Loucy (cell line): Measurements from ENCODE around the gene GALNT9.

Experiments used
- H2AFZ ChIP-seq: fragments of 200-600 bp; sonication (generic); 2 replicates; pipeline ENCODE4 v1.6.0; 2016; ENCODE audit warnings: antibody characterized with exemption, mild to moderate bottlenecking, low read length, moderate library complexity
- H3F3A ChIP-seq: fragments of 200-600 bp; 2 replicates; pipeline ENCODE4 v1.6.0; 2016; ENCODE audit warnings: antibody characterized with exemption, low read depth, mild to moderate bottlenecking
- H3K27me3 ChIP-seq: fragments of 200-600 bp; sonication (generic); 2 replicates; pipeline ENCODE4 v1.6.1; 2014; ENCODE audit warnings: low read length, mild to moderate bottlenecking; ENCODE audit not compliant: insufficient read depth, poor library complexity, severe bottlenecking
- H3K36me3 ChIP-seq: fragments of 200-600 bp; sonication (generic); 2 replicates; pipeline ENCODE4 v1.6.1; 2016; ENCODE audit warnings: low read length; ENCODE audit not compliant: insufficient read depth
- H3K4me1 ChIP-seq: fragments of 200-600 bp; sonication (generic); 2 replicates; pipeline ENCODE4 v1.5.1; 2014; ENCODE audit warnings: low read length, mild to moderate bottlenecking; ENCODE audit not compliant: insufficient read depth, poor library complexity, severe bottlenecking
- H3K4me2 ChIP-seq: fragments of 200-600 bp; sonication (generic); 2 replicates; pipeline ENCODE4 v1.6.0; 2014; ENCODE audit warnings: antibody characterized with exemption, low read length, low read depth, mild to moderate bottlenecking; ENCODE audit not compliant: poor library complexity, severe bottlenecking
- H3K4me3 ChIP-seq: fragments of 200-600 bp; sonication (generic); 2 replicates; pipeline ENCODE4 v1.5.1; 2014; ENCODE audit warnings: low read length, mild to moderate bottlenecking, mixed read lengths; ENCODE audit not compliant: poor library complexity, severe bottlenecking
- H3K79me2 ChIP-seq: fragments of 200-600 bp; sonication (generic); 2 replicates; pipeline ENCODE4 v1.6.1; 2014; ENCODE audit warnings: low read length; ENCODE audit not compliant: insufficient read depth
- H3K9ac ChIP-seq: fragments of 200-600 bp; sonication (generic); 2 replicates; pipeline ENCODE4 v1.6.0; 2014; ENCODE audit warnings: mild to moderate bottlenecking, low read depth, low read length, moderate library complexity; ENCODE audit not compliant: poor library complexity, severe bottlenecking
- H3K9me2 ChIP-seq: fragments of 200-600 bp; sonication (generic); replicated peaks from 2 replicates; pipeline ENCODE4 v1.6.1; 2016; ENCODE audit warnings: low read depth, low read length, mixed read lengths
- H3K9me3 ChIP-seq: fragments of 200-600 bp; sonication (generic); 2 replicates; pipeline ENCODE4 v1.6.1; 2014; ENCODE audit warnings: mild to moderate bottlenecking, antibody characterized with exemption, low read length, low read depth; ENCODE audit not compliant: insufficient read depth
- H4K20me1 ChIP-seq: fragments of 200-600 bp; sonication (generic); 2 replicates; pipeline ENCODE4 v1.6.0; 2014; ENCODE audit warnings: antibody characterized with exemption, low read length, mild to moderate bottlenecking; ENCODE audit not compliant: insufficient read depth, poor library complexity, severe bottlenecking
- CTCF ChIP-seq: fragments of 200-600 bp; sonication (generic); conservative IDR thresholded peaks from 2 replicates; pipeline ENCODE4 v1.5.1; 2014; ENCODE audit warnings: mild to moderate bottlenecking, antibody characterized with exemption, low read length
- EZH2phosphoT487 ChIP-seq: fragments of 200-600 bp; IDR thresholded peaks from 2 replicates; pipeline ENCODE4 v1.6.1; 2018; ENCODE audit warnings: antibody characterized with exemption, mild to moderate bottlenecking, moderate library complexity, borderline replicate concordance

Gene GALNT9

GRCh38 chr12:132213359-132214160 is 115.8 kb downstream of the GALNT9 start:
- Histone ChIP-seq H3K4me2 (no peak overlapping the region), H3K27me3 (no peaks in the 10 kb centered on the region), H3K79me2 (no peaks in the 10 kb centered on the region), H4K20me1 (no peaks in the 10 kb centered on the region), H3K9ac (no peak overlapping the region), H3K4me3 (no peak overlapping the region), H3F3A (no peaks in the 10 kb centered on the region), H3K36me3 (no peaks in the 10 kb centered on the region), H3K9me3 (no peaks in the 10 kb centered on the region), H2AFZ (no peak overlapping the region), H3K4me1 (no peaks in the 10 kb centered on the region), H3K9me2 (no peaks in the 10 kb centered on the region)
- no peak for TF ChIP-seq CTCF
- no peak for TF ChIP-seq EZH2phosphoT487

DNA sequence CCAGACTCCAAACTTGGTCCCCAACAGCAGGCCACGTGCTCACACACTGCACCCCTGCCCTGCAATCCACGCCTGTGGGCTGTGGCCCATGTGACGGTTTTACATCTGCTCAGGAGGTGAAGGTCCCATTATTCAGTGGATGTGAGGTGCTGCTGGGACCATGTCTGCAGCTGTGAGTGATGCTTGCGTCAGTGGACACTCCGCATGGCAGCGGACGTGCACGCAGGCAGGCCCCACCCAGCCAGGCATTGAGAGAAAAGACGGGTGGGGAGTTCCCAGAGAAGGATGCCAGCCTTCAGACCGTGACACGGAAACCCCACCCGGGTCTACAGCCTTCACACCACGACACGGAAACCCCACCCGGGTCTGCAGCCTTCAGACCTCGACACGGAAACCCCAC is 117.6 kb downstream of the GALNT9 start:
- Histone ChIP-seq H3F3A (no peaks in the 10 kb centered on the region), H3K4me2 (no peak overlapping the region), H3K79me2 (no peaks in the 10 kb centered on the region), H3K36me3 (no peaks in the 10 kb centered on the region), H3K4me1 (no peaks in the 10 kb centered on the region), H3K9me3 (no peaks in the 10 kb centered on the region), H3K9me2 (no peaks in the 10 kb centered on the region), H2AFZ (no peak overlapping the region), H3K27me3 (no peaks in the 10 kb centered on the region), H4K20me1 (no peaks in the 10 kb centered on the region), H3K4me3 (no peak overlapping the region), H3K9ac (no peak overlapping the region)
- TF ChIP-seq EZH2phosphoT487 (no peak), CTCF (no peak)

GRCh38 chr12:132211326-132211725 is 118.1 kb downstream of the GALNT9 start:
- Histone ChIP-seq H3K27me3 (no peaks in the 10 kb centered on the region), H3K9me2 (no peaks in the 10 kb centered on the region), H3K9me3 (no peaks in the 10 kb centered on the region), H3K9ac (no peak overlapping the region), H2AFZ (no peak overlapping the region), H3K4me1 (no peaks in the 10 kb centered on the region), H3F3A (no peaks in the 10 kb centered on the region), H4K20me1 (no peaks in the 10 kb centered on the region), H3K36me3 (no peaks in the 10 kb centered on the region), H3K4me2 (no peak overlapping the region), H3K79me2 (no peaks in the 10 kb centered on the region), H3K4me3 (no peak overlapping the region)
- no peak for TF ChIP-seq CTCF
- TF ChIP-seq EZH2phosphoT487: no peak
